Esophagus squamous epithelium (tissue), 5 donors: ENCODE results near the gene ZNF80. TPM values are rescaled to one million over a fixed set of nuclear protein-coding genes. Genes with fewer than 3 reads are reported as not detected.

Experiments
- DNase-seq: peaks from one replicate; lab custom pipeline; 2025; lab: John Stamatoyannopoulos, UW
- H3K27ac ChIP-seq, 4 donors: fragments of 200-600 bp; sonication (generic); one replicate each; pipeline ENCODE4 v1.5.1; 2016 to 2019; ENCODE audit warnings: mild to moderate bottlenecking in 1 of 4
- H3K27me3 ChIP-seq, 4 donors: fragments of 200-600 bp; sonication (generic); 1 replicate in 3 of 4; 2 replicates in 1 of 4; pipeline versions ENCODE4 v1.5.1 to v1.6.0; 2017 to 2021; ENCODE audit warnings: antibody characterized with exemption in 1 of 4
- H3K36me3 ChIP-seq, 3 donors: fragments of 200-600 bp; sonication (generic); one replicate each; pipeline ENCODE4 v1.5.1; 2016 to 2019
- H3K4me1 ChIP-seq, 3 donors: fragments of 200-600 bp; sonication (generic); one replicate each; pipeline ENCODE4 v1.5.1; 2017 to 2019
- H3K4me3 ChIP-seq, 4 donors: fragments of 200-600 bp; sonication (generic); 1 replicate in 3 of 4; 2 replicates in 1 of 4; pipeline ENCODE4 v1.5.1; 2016 to 2019; ENCODE audit warnings: mild to moderate bottlenecking in 2 of 4, moderate library complexity in 1 of 4
- H3K9me3 ChIP-seq, 3 donors: fragments of 200-600 bp; sonication (generic); one replicate each; pipeline ENCODE4 v1.5.1; 2016 to 2019
- CTCF ChIP-seq, 6 experiments: fragments of 450-650 bp in 4 of 6; fragments of 200-600 bp in 2 of 6; sonication (generic) in 2 of 6; IDR thresholded peaks; one replicate each; pipeline ENCODE4 v1.5.1; 2016 to 2019; ENCODE audit warnings: antibody characterized with exemption in 6 of 6, mild to moderate bottlenecking in 4 of 6, moderate library complexity in 4 of 6
- POLR2A ChIP-seq, 4 donors: fragments of 450-650 bp; IDR thresholded peaks; one replicate each; pipeline ENCODE4 v1.6.1; 2017; ENCODE audit warnings: antibody characterized with exemption in 4 of 4, mild to moderate bottlenecking in 4 of 4, moderate library complexity in 3 of 4
- WGBS, 2 donors: methylation state at CpG; one replicate each; pipeline ENCODE4 v1.1.5; 2018; 5-methylcytosine and 5-hydroxymethylcytosine counted together
- intact Hi-C: fragments of 100-400 bp; cut with DNase I; formaldehyde crosslinking; loops from one replicate; pipeline ENCODE4 v1.15.0; 2022
- total RNA-seq, 4 donors: library from RNA; depleted of rRNA; stranded (reverse); fragments of >200 nt; gene quantifications; one replicate each; pipeline ENCODE4 v1.1.0, GENCODE V29; 2016
- donor health status: DM: yes; HTN: yes; CAD: no.

The ZNF80 gene
- total RNA-seq, 4 donors from 2014 or later, result 0.38 TPM; not detected in 3

- H3K9me3 ChIP-seq, result peaks cover 0 to 13% (median 0%) of the 10 kb centered on the region in 3 donors
Measured at GRCh38 chr3:114221881-114222264, 15.5 kb downstream of the ZNF80 start.

DNA sequence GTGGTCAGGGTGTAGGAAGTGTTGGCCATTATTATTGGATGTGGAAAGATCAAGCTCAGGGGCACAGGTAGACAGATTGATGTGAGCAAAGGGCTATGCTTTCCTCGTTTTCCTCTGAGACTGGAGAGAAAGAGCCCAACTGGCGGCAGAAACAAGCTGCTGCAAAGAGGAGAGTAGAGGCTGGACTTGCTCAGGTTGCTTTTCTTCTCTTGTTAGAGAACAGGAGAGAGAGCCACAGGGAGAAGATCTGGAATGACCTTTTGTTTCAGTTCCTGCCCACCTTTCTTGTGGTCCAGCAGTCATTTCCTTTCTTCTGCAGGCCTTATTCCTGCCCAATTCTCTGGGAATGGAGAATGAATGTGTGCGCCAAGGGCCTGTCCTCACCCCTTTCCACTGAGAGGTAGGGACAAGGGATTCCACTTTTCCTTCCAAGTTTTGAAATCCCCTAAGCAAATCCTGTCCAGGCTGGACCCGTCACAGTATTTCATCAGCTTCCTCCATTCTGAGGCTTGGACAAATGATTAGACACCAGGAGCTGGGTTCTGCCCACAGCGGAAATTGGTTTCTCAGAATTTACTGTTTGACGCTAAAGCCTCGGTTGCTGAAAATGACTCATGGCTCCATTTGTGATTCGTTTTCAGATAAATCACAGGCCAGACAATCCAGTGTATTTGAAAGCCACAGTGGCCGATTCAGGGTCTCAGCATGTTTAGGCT lies 16.1 kb downstream of the ZNF80 start:
- Histone ChIP-seq H3K27me3 (no peaks in the 10 kb centered on the region), H3K9me3 (peaks cover 0 to 13% (median 0%) of the 10 kb centered on the region in 3 donors), H3K36me3 (no peaks in the 10 kb centered on the region), H3K4me3 (no peak overlapping the region), H3K27ac (peak overlapping the region in 2 of 4 donors; percentile 33 to 42), H3K4me1 (no peaks in the 10 kb centered on the region)
- intact Hi-C loops, result no loop called here
- DNase-seq, result no peak
- 69 to 73% methylated on average over 5 to 9 of the region's 9 CpGs for WGBS, 2 donors
- TF ChIP-seq POLR2A (IDR thresholded peaks at IDR 0.05) (peak in 1 of 4 donors; percentile 35), CTCF (IDR thresholded peaks at IDR 0.05) (no peak)

More at GRCh38 chr3:114221881-114222264, 15.5 kb downstream of the ZNF80 start:
- Histone ChIP-seq H3K4me3 (no peak overlapping the region), H3K36me3 (no peaks in the 10 kb centered on the region), H3K4me1 (no peaks in the 10 kb centered on the region), H3K27ac (peak overlapping the region in 2 of 4 donors; percentile 30 to 31), H3K27me3 (no peaks in the 10 kb centered on the region)
- intact Hi-C loops, result no loop called here
- TF ChIP-seq POLR2A (IDR thresholded peaks at IDR 0.05) (no peak), CTCF (IDR thresholded peaks at IDR 0.05) (no peak)
- no peak for DNase-seq
- WGBS, 2 donors, result 57 to 100% methylated on average over 1 of the region's 1 CpG

DNA sequence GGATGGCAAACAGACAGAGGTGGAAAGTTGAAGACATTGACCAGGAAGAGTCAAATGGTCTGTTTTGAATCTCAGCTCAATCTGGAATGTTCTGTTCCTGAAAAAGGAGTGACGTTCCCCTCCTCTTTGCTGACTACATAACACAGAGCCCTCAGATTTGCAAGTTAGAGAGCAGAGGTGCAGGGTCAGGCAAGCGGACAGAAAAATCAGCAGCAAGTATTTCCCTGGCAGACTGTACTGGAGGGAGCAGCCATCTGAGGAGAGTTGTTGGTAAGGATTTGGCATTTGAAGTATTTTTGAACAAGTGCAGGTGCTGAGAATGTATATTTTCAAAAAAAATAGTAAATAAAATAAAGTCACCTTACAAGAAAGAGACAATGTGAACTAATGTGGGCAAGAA lies 17.6 kb downstream of the ZNF80 start:
- Histone ChIP-seq H3K9me3 (peaks cover 0 to 4% (median 0%) of the 10 kb centered on the region in 3 donors), H3K27me3 (no peaks in the 10 kb centered on the region), H3K4me3 (no peak overlapping the region), H3K4me1 (no peaks in the 10 kb centered on the region), H3K36me3 (no peaks in the 10 kb centered on the region), H3K27ac (no peak overlapping the region)
- TF ChIP-seq CTCF (IDR thresholded peaks at IDR 0.05) (no peak), POLR2A (IDR thresholded peaks at IDR 0.05) (no peak)
- DNase-seq, result no peak
- WGBS, 2 donors, result 51 to 65% methylated on average over 2 of the region's 2 CpGs
- intact Hi-C loops, result no loop called here

DNA sequence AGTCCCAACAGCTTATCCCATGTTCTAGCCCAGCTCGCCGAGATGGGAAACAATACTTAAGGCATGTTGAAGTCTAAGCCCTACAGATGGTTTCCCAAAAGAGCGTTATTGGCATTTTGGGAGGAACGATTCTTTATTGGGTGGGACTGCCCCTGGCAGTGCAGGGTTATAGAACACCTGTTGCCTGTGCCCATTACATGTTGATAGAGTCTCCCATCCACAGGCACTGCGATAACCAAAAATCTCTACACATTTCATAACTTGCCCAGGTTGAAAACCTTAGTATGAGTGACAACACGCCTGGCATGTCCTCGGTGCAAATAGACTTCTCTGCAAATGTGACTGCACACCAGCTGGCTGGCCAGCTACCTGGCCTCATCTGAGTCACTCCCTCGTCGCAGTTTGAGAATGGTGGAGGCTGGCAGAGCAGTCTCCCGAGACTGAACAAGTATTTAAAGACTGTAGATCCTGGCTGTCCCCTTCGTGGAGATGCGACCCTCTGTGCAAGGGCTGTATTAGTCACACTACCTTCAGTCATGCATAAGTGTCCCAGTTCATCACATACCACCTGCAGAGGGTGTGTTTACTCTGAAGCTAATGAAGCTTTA lies 18.7 kb downstream of the ZNF80 start:
- intact Hi-C loops, result no loop called here
- H3K27ac ChIP-seq, result no peak overlapping the region
- 82 to 91% methylated on average over 6 to 12 of the region's 12 CpGs for WGBS, 2 donors
- H3K36me3 ChIP-seq, result no peaks in the 10 kb centered on the region
- no peaks in the 10 kb centered on the region for H3K9me3 ChIP-seq
- TF ChIP-seq CTCF (IDR thresholded peaks at IDR 0.05) (no peak), POLR2A (IDR thresholded peaks at IDR 0.05) (no peak)
- DNase-seq, result no peak
- no peak overlapping the region for H3K4me3 ChIP-seq
- H3K4me1 ChIP-seq, result peaks cover 0 to 8% (median 0%) of the 10 kb centered on the region in 3 donors
- no peaks in the 10 kb centered on the region for H3K27me3 ChIP-seq

- DNase-seq, result no peak
- intact Hi-C loops, result no loop called here
- TF ChIP-seq POLR2A (IDR thresholded peaks at IDR 0.05), result no peak
- TF ChIP-seq CTCF (IDR thresholded peaks at IDR 0.05), result no peak
- Histone ChIP-seq H3K27ac (no peak overlapping the region), H3K36me3 (no peaks in the 10 kb centered on the region), H3K4me1 (peaks cover 0 to 15% (median 0%) of the 10 kb centered on the region in 3 donors), H3K9me3 (no peaks in the 10 kb centered on the region), H3K27me3 (no peaks in the 10 kb centered on the region), H3K4me3 (no peak overlapping the region)
- 77 to 80% methylated on average over 3 of the region's 3 CpGs for WGBS, 2 donors
Measured at GRCh38 chr3:114218006-114218405, 19.4 kb downstream of the ZNF80 start.
